CD14-positive monocyte (primary cell): Measurements from ENCODE around the gene KIFC3. TPM values are rescaled to one million over a fixed set of nuclear protein-coding genes. Genes with fewer than 3 reads are reported as not detected.

Source experiments
- DNase-seq, 3 donors: peaks; one replicate each; pipeline ENCODE4 v3.0.0-alpha.2; 2011 to 2022
- H2AFZ ChIP-seq: 2 replicates; pipeline ENCODE4 v1.6.0; 2012; ENCODE audit warnings: mild to moderate bottlenecking, low read depth, low read length, inconsistent platforms; ENCODE audit not compliant: insufficient read depth, poor library complexity, severe bottlenecking
- H3K27ac ChIP-seq, 2 donors: 1 replicate in 1 of 2; 2 replicates in 1 of 2; pipeline ENCODE4 v1.5.1; 2012 to 2013; ENCODE audit warnings: low read length in 2 of 2, control low read depth in 1 of 2, inconsistent platforms in 1 of 2, low read depth in 1 of 2, mild to moderate bottlenecking in 1 of 2
- H3K27me3 ChIP-seq, 2 donors: one replicate each; pipeline versions ENCODE4 v1.6.0 to v1.6.1; 2011 to 2013; ENCODE audit warnings: low read length in 2 of 2; ENCODE audit not compliant: control insufficient read depth in 2 of 2, insufficient read depth in 2 of 2
- H3K36me3 ChIP-seq, 2 donors: replicated peaks in 1 of 2; 1 replicate in 1 of 2; 2 replicates in 1 of 2; pipeline versions ENCODE4 v1.5.1 to v1.6.1; 2012 to 2013; ENCODE audit warnings: low read length in 2 of 2, control low read depth in 1 of 2, inconsistent platforms in 1 of 2, mild to moderate bottlenecking in 1 of 2; ENCODE audit not compliant: insufficient read depth in 2 of 2, control insufficient read depth in 1 of 2
- H3K4me1 ChIP-seq, 2 donors: 1 replicate in 1 of 2; 2 replicates in 1 of 2; pipeline versions ENCODE4 v1.5.1 to v1.6.1; 2012 to 2013; ENCODE audit warnings: low read length in 2 of 2, control low read depth in 1 of 2, inconsistent platforms in 1 of 2, mild to moderate bottlenecking in 1 of 2, moderate library complexity in 1 of 2; ENCODE audit not compliant: insufficient read depth in 2 of 2, control insufficient read depth in 1 of 2
- H3K4me2 ChIP-seq: replicated peaks from 2 replicates; pipeline ENCODE3; 2012; ENCODE audit warnings: low read length, moderate library complexity, mild to moderate bottlenecking; ENCODE audit not compliant: poor library complexity, severe bottlenecking; ENCODE audit errors: extremely low read depth
- H3K4me3 ChIP-seq, 3 experiments: fragments of 200-600 bp in 1 of 3; sonication (generic) in 1 of 3; replicated peaks in 1 of 3; 1 replicate in 2 of 3; 2 replicates in 1 of 3; pipeline ENCODE4 v1.5.1; 2011 to 2013; ENCODE audit warnings: low read length in 3 of 3, mild to moderate bottlenecking in 3 of 3, control low read depth in 2 of 3, low read depth in 2 of 3, inconsistent platforms in 1 of 3, moderate library complexity in 1 of 3
- H3K79me2 ChIP-seq: 2 replicates; pipeline ENCODE4 v1.6.0; 2012; ENCODE audit warnings: mild to moderate bottlenecking, control low read depth, inconsistent platforms, low read length, moderate library complexity; ENCODE audit not compliant: insufficient read depth
- H3K9ac ChIP-seq: 2 replicates; pipeline ENCODE4 v1.6.0; 2017; ENCODE audit warnings: low read length, mild to moderate bottlenecking; ENCODE audit not compliant: insufficient read depth, poor library complexity, severe bottlenecking
- H3K9me3 ChIP-seq, 2 donors: replicated peaks in 1 of 2; 1 replicate in 1 of 2; 2 replicates in 1 of 2; pipeline versions ENCODE4 v1.5.1 to v1.6.1; 2012 to 2013; ENCODE audit warnings: low read length in 2 of 2, control low read depth in 1 of 2; ENCODE audit not compliant: control insufficient read depth in 1 of 2, insufficient read depth in 1 of 2
- H4K20me1 ChIP-seq: 2 replicates; pipeline ENCODE4 v1.6.0; 2012; ENCODE audit warnings: mild to moderate bottlenecking, low read length, control low read depth, moderate library complexity; ENCODE audit not compliant: insufficient read depth
- H3K27ac Mint-ChIP-seq, 7 donors: one replicate each; pipeline ENCODE4 v1.8.0; 2020; ENCODE audit warnings: mild to moderate bottlenecking in 7 of 7, mixed read lengths in 7 of 7, moderate library complexity in 6 of 7, inconsistent platforms in 2 of 7
- H3K27me3 Mint-ChIP-seq, 3 donors: one replicate each; pipeline ENCODE4 v1.8.0; 2021 to 2022; ENCODE audit warnings: low read depth in 3 of 3, mild to moderate bottlenecking in 3 of 3, mixed read lengths in 3 of 3, moderate library complexity in 3 of 3, inconsistent platforms in 1 of 3
- H3K36me3 Mint-ChIP-seq, 2 donors: one replicate each; pipeline ENCODE4 v1.8.0; 2020; ENCODE audit warnings: mixed read lengths in 2 of 2, inconsistent platforms in 1 of 2, mild to moderate bottlenecking in 1 of 2
- H3K4me1 Mint-ChIP-seq: one replicate; pipeline ENCODE4 v1.8.0; 2020; ENCODE audit warnings: mild to moderate bottlenecking, mixed read lengths
- H3K4me3 Mint-ChIP-seq, 2 donors: one replicate each; pipeline ENCODE4 v1.8.0; 2020; ENCODE audit warnings: mild to moderate bottlenecking in 2 of 2, mixed read lengths in 2 of 2, moderate library complexity in 1 of 2
- H3K9me3 Mint-ChIP-seq, 7 donors: one replicate each; pipeline ENCODE4 v1.8.0; 2020 to 2022; ENCODE audit warnings: mixed read lengths in 7 of 7, mild to moderate bottlenecking in 6 of 7, moderate library complexity in 6 of 7, inconsistent platforms in 2 of 7
- WGBS: methylation state at CpG from one replicate; pipeline ENCODE4 v1.1.5; 2013; ENCODE audit warnings: missing lambda C conversion rate; ENCODE audit not compliant: insufficient coverage; 5-methylcytosine and 5-hydroxymethylcytosine counted together
- intact Hi-C, 2 donors: fragments of 100-400 bp; cut with micrococcal nuclease; formaldehyde crosslinking; loops; one replicate each; pipeline versions ENCODE4 v1.15.0 to v1.15.1; 2023
- polyA plus RNA-seq, 3 donors: library from polyadenylated mRNA; depleted of rRNA in 1 of 3; unstranded in 2 of 3; stranded (reverse) in 1 of 3; fragments of 300-500 nt in 2 of 3; fragments of >200 nt in 1 of 3; fragmentation: Illumina TruSeq in 2 of 3; gene quantifications; 1 replicate in 2 of 3; 2 replicates in 1 of 3; pipeline ENCODE4 v1.2.3, GENCODE V29; 2012 to 2021
- TF ChIP-seq, protein P1 (sequence below): fragments of 200-600 bp; IDR thresholded peaks from one replicate; pipeline ENCODE4 v1.8.0; 2022; ENCODE audit warnings: antibody characterized with exemption, mild to moderate bottlenecking

Gene KIFC3
- polyA plus RNA-seq, 3 donors: 0.24 to 1.7 TPM; not detected in 1

DNA sequence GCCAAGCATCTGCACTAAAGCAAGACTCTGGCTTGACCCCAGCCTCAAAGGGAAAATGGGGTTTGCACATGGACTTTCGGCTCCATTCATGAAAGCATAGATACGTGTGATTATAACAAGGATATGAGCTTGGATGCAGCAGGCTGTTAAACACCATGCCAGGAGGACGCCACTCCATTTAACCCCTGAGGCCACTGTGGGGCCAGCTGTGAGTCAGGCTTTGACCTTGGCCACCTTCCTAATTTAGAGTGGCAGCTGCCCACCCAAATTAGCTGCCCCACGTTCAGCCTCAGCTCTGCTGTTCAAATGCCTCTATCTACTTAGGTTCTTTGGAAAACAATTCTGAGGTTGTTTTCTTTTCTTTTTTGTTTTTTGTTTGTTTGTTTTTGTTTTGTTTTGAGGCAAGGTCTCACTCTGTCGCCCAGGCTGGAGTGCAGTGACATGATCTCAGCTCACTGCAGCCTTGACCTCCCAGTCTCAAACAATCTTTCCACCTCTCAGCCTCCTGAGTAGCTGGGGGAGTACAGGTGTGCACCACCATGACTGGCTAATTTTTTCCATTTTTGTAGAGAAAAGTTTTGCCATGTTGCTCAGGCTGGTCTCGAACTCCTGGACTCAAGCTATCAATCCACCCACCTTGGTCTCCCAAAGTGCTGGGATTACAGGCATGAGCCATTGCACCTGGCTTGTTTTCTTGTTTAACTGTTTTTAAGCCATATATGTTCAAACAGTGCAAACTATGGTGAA is 23.2 kb upstream of the KIFC3 start:
- DNase-seq: no peak
- no peak overlapping the region for H3K27ac ChIP-seq
- no peaks in the 10 kb centered on the region for H3K79me2 ChIP-seq
- Mint-ChIP-seq H3K4me1 (peaks cover 4% of the 10 kb centered on the region), H3K9me3 (no peaks in the 10 kb centered on the region), H3K27me3 (peaks cover 2 to 5% (median 3%) of the 10 kb centered on the region in 3 donors), H3K4me3 (no peak overlapping the region), H3K36me3 (no peaks in the 10 kb centered on the region), H3K27ac (no peak overlapping the region)
- no peaks in the 10 kb centered on the region for H3K36me3 ChIP-seq
- TF ChIP-seq, protein P1, sequence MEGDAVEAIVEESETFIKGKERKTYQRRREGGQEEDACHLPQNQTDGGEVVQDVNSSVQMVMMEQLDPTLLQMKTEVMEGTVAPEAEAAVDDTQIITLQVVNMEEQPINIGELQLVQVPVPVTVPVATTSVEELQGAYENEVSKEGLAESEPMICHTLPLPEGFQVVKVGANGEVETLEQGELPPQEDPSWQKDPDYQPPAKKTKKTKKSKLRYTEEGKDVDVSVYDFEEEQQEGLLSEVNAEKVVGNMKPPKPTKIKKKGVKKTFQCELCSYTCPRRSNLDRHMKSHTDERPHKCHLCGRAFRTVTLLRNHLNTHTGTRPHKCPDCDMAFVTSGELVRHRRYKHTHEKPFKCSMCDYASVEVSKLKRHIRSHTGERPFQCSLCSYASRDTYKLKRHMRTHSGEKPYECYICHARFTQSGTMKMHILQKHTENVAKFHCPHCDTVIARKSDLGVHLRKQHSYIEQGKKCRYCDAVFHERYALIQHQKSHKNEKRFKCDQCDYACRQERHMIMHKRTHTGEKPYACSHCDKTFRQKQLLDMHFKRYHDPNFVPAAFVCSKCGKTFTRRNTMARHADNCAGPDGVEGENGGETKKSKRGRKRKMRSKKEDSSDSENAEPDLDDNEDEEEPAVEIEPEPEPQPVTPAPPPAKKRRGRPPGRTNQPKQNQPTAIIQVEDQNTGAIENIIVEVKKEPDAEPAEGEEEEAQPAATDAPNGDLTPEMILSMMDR: no peak
- H2AFZ ChIP-seq: no peak overlapping the region
- no peak overlapping the region for H3K9ac ChIP-seq
- H3K4me2 ChIP-seq: no peak overlapping the region
- intact Hi-C loops: no loop called here
- H4K20me1 ChIP-seq: no peaks in the 10 kb centered on the region
- H3K4me3 ChIP-seq: no peak overlapping the region
- no peaks in the 10 kb centered on the region for H3K27me3 ChIP-seq
- 93% methylated on average over 4 of the region's 6 CpGs for WGBS
- no peaks in the 10 kb centered on the region for H3K9me3 ChIP-seq
- no peaks in the 10 kb centered on the region for H3K4me1 ChIP-seq

DNA sequence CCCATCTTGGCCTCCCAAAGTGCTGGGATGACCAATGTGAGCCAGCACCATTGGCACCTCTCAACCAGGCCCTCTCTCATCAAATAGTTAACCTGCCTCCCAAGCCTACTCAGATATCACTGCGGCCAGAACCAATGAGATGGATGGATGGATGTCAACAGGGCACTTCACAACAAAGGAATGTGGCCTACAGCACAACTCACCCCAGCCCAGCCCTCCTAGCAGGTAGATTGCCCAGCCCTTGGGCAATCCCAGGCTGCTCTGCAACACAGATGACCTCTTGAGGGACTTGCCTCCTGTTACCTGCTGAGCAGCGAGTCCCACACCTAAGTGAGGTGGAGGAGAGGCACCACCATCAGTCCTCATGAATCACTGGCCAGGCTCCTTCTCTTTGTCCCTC is 22.6 kb upstream of the KIFC3 start:
- H3K79me2 ChIP-seq: no peaks in the 10 kb centered on the region
- no peak overlapping the region for H3K4me2 ChIP-seq
- peaks cover 4% of the 10 kb centered on the region for H3K4me1 Mint-ChIP-seq
- no peak overlapping the region for H3K27ac Mint-ChIP-seq
- no CpG with 5 or more reads among the region's 2 CpGs for WGBS
- DNase-seq: no peak
- H4K20me1 ChIP-seq: no peaks in the 10 kb centered on the region
- no peak overlapping the region for H3K4me3 Mint-ChIP-seq
- H3K27ac ChIP-seq: no peak overlapping the region
- H3K9me3 Mint-ChIP-seq: no peaks in the 10 kb centered on the region
- H3K27me3 Mint-ChIP-seq: peaks cover 2 to 5% (median 3%) of the 10 kb centered on the region in 3 donors
- no peak overlapping the region for H3K9ac ChIP-seq
- intact Hi-C loops: no loop called here
- H3K4me1 ChIP-seq: no peaks in the 10 kb centered on the region
- no peak overlapping the region for H2AFZ ChIP-seq
- H3K36me3 Mint-ChIP-seq: no peaks in the 10 kb centered on the region
- H3K27me3 ChIP-seq: no peaks in the 10 kb centered on the region
- H3K4me3 ChIP-seq: no peak overlapping the region
- TF ChIP-seq, protein P1: no peak
- H3K36me3 ChIP-seq: no peaks in the 10 kb centered on the region
- H3K9me3 ChIP-seq: no peaks in the 10 kb centered on the region
